HG02870 (cell line): Measurements from ENCODE around the gene PACS1.

Experiments
- ATAC-seq: cut with Tn5 transposase; IDR thresholded peaks from one replicate; pipeline ENCODE4 v1.9.1; 2021; ENCODE audit warnings: mild to moderate bottlenecking, moderate library complexity; ENCODE audit not compliant: unreplicated experiment

Gene PACS1

DNA sequence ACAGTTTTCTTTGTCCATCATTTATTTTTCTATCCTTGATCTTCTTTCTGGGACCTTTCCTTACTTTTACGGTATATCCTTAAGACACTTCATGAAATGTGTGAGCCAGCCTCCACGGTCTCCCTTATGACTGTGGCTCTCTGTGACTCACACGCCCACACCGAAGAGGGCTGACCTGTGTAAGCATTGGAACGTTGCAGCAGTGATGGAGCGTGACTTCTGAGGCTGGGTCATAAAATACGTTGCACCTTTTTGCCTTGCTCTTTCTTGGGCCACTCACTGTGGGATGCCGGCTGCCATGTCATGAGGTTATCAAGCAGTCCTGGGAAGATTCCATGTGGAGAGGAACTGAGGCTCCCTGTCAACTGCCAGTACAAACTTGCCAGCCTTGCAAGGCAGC, 102.1 kb downstream of the PACS1 start:
- no peak for ATAC-seq

- no peak for ATAC-seq
Observed at GRCh38 chr11:66176650-66177049, 106.6 kb downstream of the PACS1 start.

DNA sequence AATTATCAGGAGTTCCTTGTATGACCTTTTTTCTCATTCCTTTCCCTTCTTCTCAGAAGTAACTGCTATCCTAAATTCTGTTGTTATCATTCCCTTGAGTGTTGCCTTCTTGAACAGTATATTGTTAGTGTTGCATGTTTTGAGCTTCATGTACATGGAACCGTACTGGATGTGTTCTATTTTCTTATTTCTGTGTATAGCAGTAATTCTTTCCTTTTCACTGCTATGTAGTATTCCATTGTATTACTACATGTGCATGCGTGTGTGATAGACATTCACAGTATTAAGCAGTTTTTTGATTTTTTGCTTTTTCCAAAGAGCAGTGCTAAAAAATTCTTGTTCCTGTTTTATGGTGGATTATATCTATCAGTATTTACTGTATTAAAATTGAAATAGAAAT, 108.1 kb downstream of the PACS1 start:
- no peak for ATAC-seq

DNA sequence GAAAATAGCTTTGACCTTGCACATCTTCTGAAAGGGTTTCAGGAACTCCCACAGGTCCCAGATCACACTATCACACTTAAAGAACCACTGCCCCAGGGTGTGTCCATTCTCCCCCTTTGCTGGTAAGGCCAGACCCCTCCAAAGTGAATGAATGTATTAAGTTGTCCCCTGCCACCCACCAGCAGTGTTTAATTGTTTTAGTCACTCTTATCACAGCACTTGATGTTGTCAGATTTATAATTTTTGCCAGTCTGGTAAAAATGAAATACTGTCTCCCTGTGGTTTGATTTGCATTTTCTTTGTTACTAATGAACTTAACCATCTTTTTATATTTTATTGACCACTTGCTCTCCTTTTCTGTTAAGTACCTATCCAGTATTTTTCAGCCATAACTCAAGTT, 108.8 kb downstream of the PACS1 start:
- ATAC-seq: no peak

DNA sequence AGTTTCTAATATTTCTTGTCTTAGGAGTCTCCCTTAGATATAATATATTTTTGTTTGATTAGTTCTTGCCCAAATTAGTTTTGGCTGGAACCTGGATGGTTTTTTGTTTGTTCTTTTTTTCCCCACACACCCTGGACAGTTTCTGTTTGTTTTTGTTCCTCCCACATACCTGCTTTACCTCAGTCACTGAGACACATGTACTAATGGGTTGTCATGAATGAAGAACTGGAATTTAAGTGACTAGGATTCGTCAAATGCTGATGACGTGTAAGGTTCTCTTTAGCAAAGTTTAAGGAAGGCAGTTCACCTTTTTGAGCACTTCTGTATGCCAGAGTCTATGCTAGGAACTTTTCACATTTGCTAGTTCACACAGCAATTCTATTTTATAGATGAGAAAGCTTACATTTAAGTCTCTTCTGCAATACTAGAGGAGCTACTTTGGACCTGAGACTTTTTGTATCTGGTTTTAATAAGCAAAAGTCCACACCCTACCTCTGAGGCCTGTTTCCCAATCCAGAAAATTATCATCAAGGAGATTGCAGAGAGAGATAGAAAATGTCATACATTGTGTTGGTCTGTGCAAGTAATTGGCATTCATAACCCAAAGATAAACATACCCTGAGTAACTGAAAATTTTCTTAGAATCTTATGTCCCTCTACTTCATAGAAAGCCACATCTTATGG, 111.7 kb downstream of the PACS1 start:
- ATAC-seq: no peak

DNA sequence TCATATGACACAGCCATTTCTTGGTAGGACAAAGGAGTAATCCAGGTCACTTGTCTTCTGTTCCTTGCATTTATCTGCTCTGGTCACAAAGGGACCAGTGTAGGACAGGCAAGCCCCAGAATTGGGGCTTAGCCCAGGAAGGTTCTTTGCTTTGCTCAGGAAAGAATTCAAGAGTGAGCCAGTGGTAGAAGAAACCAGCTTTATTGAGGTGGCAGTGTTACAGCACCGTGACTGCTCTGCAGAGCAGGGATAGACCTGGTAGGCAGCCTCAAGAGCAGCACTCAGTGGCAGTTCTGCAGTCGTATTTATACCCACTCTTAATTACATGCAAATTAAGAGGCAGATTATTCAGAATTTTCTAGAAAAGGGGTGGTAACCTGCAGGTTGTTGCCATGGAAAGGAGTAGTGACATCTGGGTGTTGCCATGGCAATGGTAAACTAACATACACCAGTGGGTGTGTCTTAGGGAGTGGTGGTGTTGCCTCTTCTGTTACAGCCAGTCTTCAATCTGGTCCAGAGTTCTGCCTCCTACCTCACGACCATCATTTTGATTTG, 113.5 kb downstream of the PACS1 start:
- ATAC-seq: no peak

DNA sequence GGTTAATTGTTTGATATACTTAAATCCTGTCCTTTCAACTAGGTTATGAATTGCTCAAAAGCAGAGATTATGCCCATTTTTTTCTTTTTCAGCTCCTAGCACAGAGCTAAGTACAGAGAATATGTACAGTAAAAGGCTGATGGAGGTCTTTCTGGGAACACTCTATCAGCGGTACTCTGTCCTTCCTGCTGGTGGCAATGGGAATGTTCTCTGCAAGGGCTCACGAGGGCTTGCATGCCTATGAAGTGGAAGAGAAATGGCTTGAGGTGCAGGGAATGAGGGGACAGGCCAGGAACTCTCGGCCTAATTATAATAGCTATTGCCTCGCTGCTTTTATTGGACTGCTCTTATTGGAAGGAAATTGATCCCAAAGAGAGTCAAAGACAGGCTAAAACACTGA, 114.7 kb downstream of the PACS1 start:
- ATAC-seq: no peak

DNA sequence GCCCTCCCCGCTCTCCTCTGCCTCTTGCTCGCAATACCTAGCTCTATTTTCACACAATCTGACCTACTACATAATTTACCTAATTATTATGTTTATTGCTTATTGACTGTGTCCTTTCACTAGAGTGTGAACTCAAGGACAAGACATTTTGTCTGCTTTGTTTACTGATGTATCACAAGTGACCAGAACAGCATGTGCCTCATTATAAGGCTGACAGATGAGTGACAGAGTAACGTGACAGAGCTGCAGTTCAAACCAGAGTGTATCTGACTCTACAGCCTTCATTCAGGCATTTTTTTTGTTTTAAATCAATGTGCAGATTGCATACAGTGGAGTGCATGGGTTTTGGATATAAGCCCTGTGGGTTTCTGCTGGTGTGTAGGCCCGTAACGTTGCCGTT, 116.4 kb downstream of the PACS1 start:
- no peak for ATAC-seq

DNA sequence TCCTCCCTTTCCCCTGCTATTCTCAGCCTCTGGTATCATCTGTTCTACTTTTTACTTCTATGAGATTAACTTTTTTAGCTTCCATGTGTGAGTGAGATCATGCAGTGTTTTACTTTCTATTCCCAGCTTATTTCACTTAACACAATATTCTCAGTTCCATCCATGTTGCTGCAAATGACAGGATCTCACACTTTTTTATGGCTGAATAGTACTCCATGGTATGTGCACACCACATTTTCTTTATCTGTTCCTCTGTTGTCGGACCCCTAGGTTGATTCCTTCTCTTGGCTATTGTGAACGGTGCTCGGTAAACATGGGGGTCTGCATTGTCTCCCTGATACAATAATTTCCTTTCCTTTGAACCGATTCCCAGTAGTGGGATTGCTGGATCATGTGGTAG, 117.4 kb downstream of the PACS1 start:
- no peak for ATAC-seq

DNA sequence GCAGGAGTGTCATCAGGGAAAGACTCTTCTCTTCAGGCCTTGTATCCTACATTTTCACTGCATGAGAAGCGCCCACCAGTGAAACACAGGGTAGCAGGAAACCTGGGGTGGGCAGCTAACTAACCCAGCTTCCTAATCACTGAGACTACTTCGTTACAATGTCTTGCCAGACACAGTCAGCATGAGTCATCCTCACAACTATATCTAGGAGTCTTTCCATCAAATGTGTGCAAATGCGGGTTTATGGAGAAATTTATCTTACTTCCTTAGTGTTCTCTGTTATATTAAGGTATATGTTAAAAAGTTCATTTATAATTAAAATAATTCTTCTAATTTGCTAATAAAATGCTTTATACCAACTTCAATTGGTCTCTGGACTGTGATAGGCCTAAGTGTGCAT, 118.5 kb downstream of the PACS1 start:
- ATAC-seq: no peak

DNA sequence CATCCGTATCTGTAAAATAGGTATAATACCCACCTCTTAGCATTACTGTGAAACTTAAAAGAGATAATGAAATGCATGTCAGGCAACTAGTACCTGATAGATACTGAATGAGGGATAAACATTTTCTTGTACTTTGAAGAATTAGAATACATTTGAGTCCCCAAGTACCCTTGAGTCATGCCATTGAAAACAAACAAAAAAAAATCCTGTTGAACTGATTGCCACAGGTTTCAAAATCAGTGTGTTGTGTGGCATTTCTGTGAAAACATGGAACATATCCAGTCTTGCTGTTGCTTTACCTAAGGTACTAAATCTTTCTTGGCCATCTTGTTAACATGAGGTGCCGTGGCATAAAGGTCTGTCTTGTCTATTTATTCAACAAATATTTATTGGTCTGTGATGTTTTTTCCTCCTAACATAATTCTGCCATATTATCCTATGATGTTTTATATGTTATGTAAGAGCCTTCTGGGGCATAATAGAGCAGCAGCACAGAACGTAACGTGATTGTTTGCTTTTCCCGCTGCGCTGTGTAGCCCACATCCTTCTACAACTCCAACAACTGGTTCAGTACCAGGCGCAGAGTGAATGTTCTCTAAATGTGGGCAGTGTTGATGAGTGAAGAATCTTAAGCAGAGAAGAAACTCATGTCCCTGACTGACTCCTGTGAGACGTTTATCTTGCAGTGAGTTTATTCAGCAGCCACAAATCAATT, 119.1 kb downstream of the PACS1 start:
- no peak for ATAC-seq

DNA sequence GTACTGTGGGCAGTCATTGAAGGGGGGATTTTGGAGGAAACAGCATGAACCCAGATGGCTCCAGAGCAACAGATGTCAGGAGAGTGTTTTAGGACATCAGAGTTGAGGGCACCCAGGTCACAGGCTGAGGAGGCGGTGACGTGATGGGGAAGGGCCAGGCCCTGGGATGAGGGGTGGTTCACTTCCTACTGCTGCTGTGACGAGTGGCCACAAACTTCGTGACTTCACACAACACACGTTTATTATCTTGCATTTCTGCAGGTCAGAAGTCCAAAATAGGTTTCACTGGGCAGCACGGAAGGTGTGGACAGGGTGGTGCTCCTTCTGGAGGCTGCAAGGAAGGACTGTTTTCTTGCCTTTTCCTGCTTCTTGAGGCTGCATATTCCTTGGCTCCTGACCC, 120.7 kb downstream of the PACS1 start:
- ATAC-seq: no peak

GRCh38 chr11:66192181-66192863, 122.2 kb downstream of the PACS1 start:
- no peak for ATAC-seq

GRCh38 chr11:66194391-66194790, 124.3 kb downstream of the PACS1 start:
- ATAC-seq: no peak

GRCh38 chr11:66195867-66196266, 125.8 kb downstream of the PACS1 start:
- ATAC-seq: no peak

GRCh38 chr11:66203847-66204246, 133.8 kb downstream of the PACS1 start:
- no peak for ATAC-seq

DNA sequence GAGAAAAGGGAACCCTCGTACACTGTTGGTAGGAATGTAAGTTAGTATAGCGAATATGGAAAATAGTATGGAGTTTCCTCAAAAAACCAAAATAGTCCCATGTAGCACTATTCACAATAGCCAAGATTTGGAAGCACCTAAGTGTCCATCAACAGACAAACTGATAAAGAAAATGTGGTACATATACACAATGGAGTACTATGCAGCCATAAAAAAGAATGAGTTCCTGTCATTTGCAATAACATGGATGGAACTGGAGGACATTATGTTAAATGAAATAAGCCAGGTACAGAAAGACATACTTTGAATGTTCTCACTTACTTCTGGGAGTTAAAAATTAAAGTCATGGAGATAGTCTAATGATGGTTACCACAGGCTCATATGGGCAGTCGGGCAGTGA, 134.3 kb downstream of the PACS1 start:
- no peak for ATAC-seq

DNA sequence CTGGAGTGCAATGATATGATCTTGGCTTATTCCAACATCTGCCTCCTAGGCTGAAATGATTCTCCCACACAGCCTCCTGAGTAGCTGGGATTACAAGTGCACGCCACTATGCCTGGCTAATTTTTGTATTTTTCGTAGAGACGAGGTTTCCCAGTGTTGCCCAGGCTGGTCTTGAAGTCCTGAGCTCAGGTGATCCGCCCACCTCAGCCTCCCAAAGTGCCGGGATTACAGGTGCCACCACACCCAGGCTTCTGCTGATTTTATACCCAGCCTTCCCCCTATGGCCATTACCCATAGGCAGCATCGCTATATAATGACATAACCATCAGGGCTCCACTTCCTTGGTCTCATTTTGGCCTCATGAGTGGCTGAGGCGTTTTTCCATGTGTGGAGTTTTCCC, 137.7 kb downstream of the PACS1 start:
- ATAC-seq: no peak

DNA sequence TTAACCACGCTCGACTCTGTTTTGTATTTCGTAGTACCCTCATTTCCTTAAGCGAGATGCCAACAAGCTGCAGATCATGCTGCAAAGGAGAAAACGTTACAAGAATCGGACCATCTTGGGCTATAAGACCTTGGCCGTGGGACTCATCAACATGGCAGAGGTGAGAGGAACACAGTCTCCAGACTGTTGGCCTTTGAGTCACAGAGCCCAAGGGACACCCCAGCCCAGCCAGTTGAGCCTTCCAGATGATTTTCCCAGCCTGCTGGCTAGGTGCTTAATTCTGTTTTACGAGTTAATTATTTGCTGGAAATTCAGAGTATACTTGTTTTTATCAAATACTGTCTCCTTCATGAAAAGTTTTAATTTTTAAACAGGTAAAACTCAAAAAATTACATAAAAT, 141.0 kb downstream of the PACS1 start:
- ATAC-seq: no peak

- ATAC-seq: no peak
Observed at GRCh38 chr11:66216911-66217310, 146.8 kb downstream of the PACS1 start.

- no peak for ATAC-seq
Observed at GRCh38 chr11:66218036-66218435, 148.0 kb downstream of the PACS1 start.
